ENCODE results near the gene RASGRP2. TPM values are rescaled to one million over a fixed set of nuclear protein-coding genes. Genes with fewer than 3 reads are reported as not detected.

RASGRP2 gene
- total and polyA plus RNA-seq, 2 donors (not counting 3 experiments of a cell fraction or from before 2014, with no cell fraction given) = 1.2 to 2.3 TPM

DNA sequence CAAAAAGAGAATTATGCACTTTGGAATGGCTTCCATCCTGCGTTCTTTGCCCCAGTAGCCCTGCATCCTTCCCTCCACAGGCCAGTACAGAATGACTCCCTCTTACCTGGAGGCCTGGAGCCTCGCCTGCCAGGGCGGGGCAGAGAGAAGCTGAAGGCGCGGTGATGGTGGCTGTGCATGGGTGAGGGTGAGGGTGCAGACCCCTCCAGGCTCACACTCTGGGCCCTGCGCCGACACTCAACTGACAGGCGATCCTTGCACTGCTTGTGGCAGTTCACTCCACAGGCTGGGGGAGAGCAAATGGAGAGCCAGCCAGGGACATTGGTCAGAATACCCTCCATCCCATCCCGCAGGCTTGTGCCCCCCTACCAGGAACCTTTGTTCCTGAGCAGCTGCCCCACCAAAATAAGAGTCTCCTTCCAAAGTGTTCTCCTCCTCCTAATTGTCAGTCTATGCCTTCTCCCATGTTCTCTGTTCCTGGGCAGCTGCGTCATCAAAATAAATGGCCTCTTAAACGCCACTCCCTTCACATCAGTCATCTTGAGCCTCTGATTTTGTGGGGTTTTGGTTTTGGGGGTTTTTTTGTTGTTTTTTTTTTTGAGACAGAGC, 15.1 kb downstream of the RASGRP2 start:
- DNase-seq (ENCODE audit: low read depth, low spot score) (no peak), FAIRE-seq (no peak)
- no peak overlapping the region for H3K9ac ChIP-seq (replicated peaks; ENCODE audit: extremely low read depth, insufficient read depth, low read length)
- H2AFZ ChIP-seq (ENCODE audit: low read depth, low read length) = no peak overlapping the region
- no peak overlapping the region for H3K27ac ChIP-seq (ENCODE audit: insufficient read depth, low read depth, low read length)
- no TSS peak for BruUV-seq (replicated peaks)
- H3K79me2 ChIP-seq (ENCODE audit: control insufficient read depth, insufficient read depth, low read length) = no peaks in the 10 kb centered on the region
- dilution Hi-C loops (cut with MboI; ENCODE audit: extremely low pct_ligation_motif_present, low sequenced_read_pairs) = no loop called here
- intact Hi-C loops (cut with micrococcal nuclease) = no loop called here
- H3K36me3 ChIP-seq (ENCODE audit: control insufficient read depth in 2 of 2, extremely low read depth in 1 of 2, insufficient read depth in 2 of 2, low read length in 2 of 2) = no peaks in the 10 kb centered on the region
- no peaks in the 10 kb centered on the region for H3K4me1 ChIP-seq (ENCODE audit: control insufficient read depth, extremely low read depth, insufficient read depth, low read length)
- no peak for TF ChIP-seq MAX (IDR thresholded peaks at IDR 0.05; ENCODE audit: insufficient read depth, insufficient read length)
- POLR2A ChIA-PET = no interaction called here
- H3K27me3 ChIP-seq (ENCODE audit: control insufficient read depth in 2 of 2, insufficient read depth in 2 of 2, low read length in 2 of 2) = peaks cover 6 to 9% of the 10 kb centered on the region in 2 experiments
- CTCF ChIA-PET = interaction anchor here (1.9 kb wide), 1 partner anchor 10 kb away, joined by 4 read pairs; no protein-coding TSS in a partner anchor
- no peaks in the 10 kb centered on the region for H4K20me1 ChIP-seq (replicated peaks; ENCODE audit: control insufficient read depth, extremely low read depth, insufficient read depth, low read length)
- no peak overlapping the region for H3K4me3 ChIP-seq (replicated peaks in 1 of 3; ENCODE audit: insufficient read depth in 1 of 3, low read depth in 1 of 3, low read length in 3 of 3)
- no peak overlapping the region for H3K4me2 ChIP-seq (ENCODE audit: insufficient read depth, low read length)
- H3K9me1 ChIP-seq (replicated peaks; ENCODE audit: control insufficient read depth, extremely low read depth, insufficient read depth, low read length) = no peaks in the 10 kb centered on the region
- no peaks in the 10 kb centered on the region for H3K9me3 ChIP-seq (replicated peaks; ENCODE audit: control insufficient read depth, insufficient read depth, low read length)

DNA sequence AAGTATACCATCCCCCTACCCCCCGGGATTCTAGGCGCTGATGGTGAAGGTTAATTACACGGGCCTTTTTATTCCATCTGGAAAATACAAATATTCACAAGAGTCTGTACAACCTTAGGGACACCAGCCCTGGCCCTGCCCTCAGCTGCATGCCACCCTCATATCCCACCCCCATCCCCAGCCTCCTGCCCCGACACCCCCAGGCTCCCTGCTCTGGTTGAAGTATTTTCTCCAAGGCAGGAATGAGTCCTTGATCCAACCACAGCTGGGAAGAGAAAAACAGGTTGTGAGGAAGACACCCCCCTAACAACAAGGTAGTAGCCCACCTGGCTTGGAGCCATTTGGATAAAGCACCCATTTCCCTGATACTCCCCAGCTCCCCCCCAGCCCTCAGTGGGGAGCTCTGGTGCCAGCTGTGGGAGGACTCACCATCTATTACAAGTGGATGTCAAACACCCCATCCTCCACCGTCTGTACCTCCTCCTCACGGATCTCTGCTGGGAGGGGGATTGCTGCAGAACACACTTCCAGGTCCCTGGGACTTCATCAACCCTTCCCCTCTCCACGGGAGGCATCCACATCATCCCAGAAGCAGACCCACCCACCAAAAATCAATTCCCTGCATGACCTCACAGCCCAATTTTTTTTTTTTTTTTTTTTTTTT, 16.9 kb downstream of the RASGRP2 start:
- dilution Hi-C loops (cut with MboI; ENCODE audit: extremely low pct_ligation_motif_present, low sequenced_read_pairs) = no loop called here
- Histone ChIP-seq H3K36me3 (ENCODE audit: control insufficient read depth in 2 of 2, extremely low read depth in 1 of 2, insufficient read depth in 2 of 2, low read length in 2 of 2) (no peaks in the 10 kb centered on the region), H3K27ac (ENCODE audit: insufficient read depth, low read depth, low read length) (no peak overlapping the region), H3K4me2 (ENCODE audit: insufficient read depth, low read length) (no peak overlapping the region), H3K79me2 (ENCODE audit: control insufficient read depth, insufficient read depth, low read length) (no peaks in the 10 kb centered on the region), H3K9ac (replicated peaks; ENCODE audit: extremely low read depth, insufficient read depth, low read length) (no peak overlapping the region), H3K9me3 (replicated peaks; ENCODE audit: control insufficient read depth, insufficient read depth, low read length) (no peaks in the 10 kb centered on the region), H3K4me1 (ENCODE audit: control insufficient read depth, extremely low read depth, insufficient read depth, low read length) (no peaks in the 10 kb centered on the region), H4K20me1 (replicated peaks; ENCODE audit: control insufficient read depth, extremely low read depth, insufficient read depth, low read length) (no peaks in the 10 kb centered on the region), H2AFZ (ENCODE audit: low read depth, low read length) (no peak overlapping the region), H3K9me1 (replicated peaks; ENCODE audit: control insufficient read depth, extremely low read depth, insufficient read depth, low read length) (no peaks in the 10 kb centered on the region), H3K4me3 (replicated peaks in 1 of 3; ENCODE audit: insufficient read depth in 1 of 3, low read depth in 1 of 3, low read length in 3 of 3) (no peak overlapping the region), H3K27me3 (ENCODE audit: control insufficient read depth in 2 of 2, insufficient read depth in 2 of 2, low read length in 2 of 2) (peaks cover 10 to 15% of the 10 kb centered on the region in 2 experiments)
- BruUV-seq (replicated peaks) = no TSS peak
- POLR2A ChIA-PET = interaction anchor here (0.7 kb wide), 1 partner anchor 478 kb away, joined by 6 read pairs; no protein-coding TSS in a partner anchor
- CTCF ChIA-PET = interaction anchor here (2.4 to 2.5 kb wide), 2 partner anchors 16 to 38 kb away, joined by 14 read pairs; no protein-coding TSS in a partner anchor
- DNase-seq (ENCODE audit: low read depth, low spot score) = no peak
- FAIRE-seq = no peak
- no peak for TF ChIP-seq POLR2A (IDR thresholded peaks at IDR 0.05; ENCODE audit: low read depth, low read length)
- TF ChIP-seq MYC (IDR thresholded peaks at IDR 0.05; ENCODE audit: low read depth, low read length) = no peak
- no peak for TF ChIP-seq POLR2AphosphoS5 (IDR thresholded peaks at IDR 0.05; ENCODE audit: insufficient read depth, low read depth, low read length)
- TF ChIP-seq, protein P1, sequence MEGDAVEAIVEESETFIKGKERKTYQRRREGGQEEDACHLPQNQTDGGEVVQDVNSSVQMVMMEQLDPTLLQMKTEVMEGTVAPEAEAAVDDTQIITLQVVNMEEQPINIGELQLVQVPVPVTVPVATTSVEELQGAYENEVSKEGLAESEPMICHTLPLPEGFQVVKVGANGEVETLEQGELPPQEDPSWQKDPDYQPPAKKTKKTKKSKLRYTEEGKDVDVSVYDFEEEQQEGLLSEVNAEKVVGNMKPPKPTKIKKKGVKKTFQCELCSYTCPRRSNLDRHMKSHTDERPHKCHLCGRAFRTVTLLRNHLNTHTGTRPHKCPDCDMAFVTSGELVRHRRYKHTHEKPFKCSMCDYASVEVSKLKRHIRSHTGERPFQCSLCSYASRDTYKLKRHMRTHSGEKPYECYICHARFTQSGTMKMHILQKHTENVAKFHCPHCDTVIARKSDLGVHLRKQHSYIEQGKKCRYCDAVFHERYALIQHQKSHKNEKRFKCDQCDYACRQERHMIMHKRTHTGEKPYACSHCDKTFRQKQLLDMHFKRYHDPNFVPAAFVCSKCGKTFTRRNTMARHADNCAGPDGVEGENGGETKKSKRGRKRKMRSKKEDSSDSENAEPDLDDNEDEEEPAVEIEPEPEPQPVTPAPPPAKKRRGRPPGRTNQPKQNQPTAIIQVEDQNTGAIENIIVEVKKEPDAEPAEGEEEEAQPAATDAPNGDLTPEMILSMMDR (IDR thresholded peaks at IDR 0.05; ENCODE audit: extremely low read depth in 1 of 2, insufficient read depth in 1 of 2, low read depth in 1 of 2, low read length in 2 of 2) = no peak
- no peak for TF ChIP-seq FOS (IDR thresholded peaks at IDR 0.05; ENCODE audit: borderline replicate concordance, insufficient read depth, low read length)
- TF ChIP-seq GATA2 (IDR thresholded peaks at IDR 0.05; ENCODE audit: insufficient read depth, insufficient read length, low read depth, low read length) = no peak
- intact Hi-C loops (cut with micrococcal nuclease) = no loop called here
